Measurements from ENCODE around the gene R3HDML. TPM values are rescaled to one million over a fixed set of nuclear protein-coding genes. Genes with fewer than 3 reads are reported as not detected.
A peak's percentile ranks its signal among the peaks of the same experiment; 100 is the strongest.

R3HDML gene
- total and polyA plus RNA-seq, 10 of the 15 experiments (the other 5 are each of a cell fraction or from before 2014, with no cell fraction given): not detected

DNA sequence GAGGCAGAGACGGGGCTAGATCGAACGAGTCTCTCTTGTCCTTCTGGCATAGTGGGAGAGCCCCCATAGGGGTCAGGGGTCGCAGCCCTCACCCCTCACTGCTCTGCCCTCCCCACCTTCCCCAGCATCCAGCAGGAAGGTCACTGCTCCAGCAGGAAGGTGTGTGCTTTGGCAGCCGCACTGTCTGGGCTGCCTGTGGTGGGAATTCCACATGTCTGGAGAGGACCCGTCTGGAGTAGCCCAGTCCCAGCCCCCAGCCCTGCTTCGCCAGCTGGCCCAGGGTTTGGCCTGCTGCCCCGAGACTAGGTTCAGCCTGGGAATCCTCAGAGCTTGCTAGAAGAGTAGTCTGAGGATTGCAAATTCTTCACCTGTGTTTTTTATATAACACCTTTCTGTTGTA, 2.5 kb upstream of the R3HDML start (continued):
- TF ChIP-seq, protein P1, sequence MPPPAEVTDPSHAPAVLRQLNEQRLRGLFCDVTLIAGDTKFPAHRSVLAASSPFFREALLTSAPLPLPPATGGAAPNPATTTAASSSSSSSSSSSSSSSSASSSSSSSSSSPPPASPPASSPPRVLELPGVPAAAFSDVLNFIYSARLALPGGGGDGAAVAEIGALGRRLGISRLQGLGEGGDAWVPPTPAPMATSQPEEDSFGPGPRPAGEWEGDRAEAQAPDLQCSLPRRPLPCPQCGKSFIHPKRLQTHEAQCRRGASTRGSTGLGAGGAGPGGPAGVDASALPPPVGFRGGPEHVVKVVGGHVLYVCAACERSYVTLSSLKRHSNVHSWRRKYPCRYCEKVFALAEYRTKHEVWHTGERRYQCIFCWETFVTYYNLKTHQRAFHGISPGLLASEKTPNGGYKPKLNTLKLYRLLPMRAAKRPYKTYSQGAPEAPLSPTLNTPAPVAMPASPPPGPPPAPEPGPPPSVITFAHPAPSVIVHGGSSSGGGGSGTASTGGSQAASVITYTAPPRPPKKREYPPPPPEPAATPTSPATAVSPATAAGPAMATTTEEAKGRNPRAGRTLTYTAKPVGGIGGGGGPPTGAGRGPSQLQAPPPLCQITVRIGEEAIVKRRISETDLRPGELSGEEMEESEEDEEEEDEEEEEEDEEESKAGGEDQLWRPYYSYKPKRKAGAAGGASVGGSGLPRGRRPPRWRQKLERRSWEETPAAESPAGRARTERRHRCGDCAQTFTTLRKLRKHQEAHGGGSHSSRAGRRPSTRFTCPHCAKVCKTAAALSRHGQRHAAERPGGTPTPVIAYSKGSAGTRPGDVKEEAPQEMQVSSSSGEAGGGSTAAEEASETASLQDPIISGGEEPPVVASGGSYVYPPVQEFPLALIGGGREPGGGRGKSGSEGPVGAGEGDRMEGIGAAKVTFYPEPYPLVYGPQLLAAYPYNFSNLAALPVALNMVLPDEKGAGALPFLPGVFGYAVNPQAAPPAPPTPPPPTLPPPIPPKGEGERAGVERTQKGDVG (CRISPR knock-in tag; IDR thresholded peaks at IDR 0.05): no peak
- TF ChIP-seq SRF (IDR thresholded peaks at IDR 0.05; ENCODE audit: low read depth in 2 of 2, low read length in 2 of 2): no peak
- no peak for TF ChIP-seq SREBF2 (IDR thresholded peaks at IDR 0.05; ENCODE audit: low read length)
- TF ChIP-seq E4F1 (IDR thresholded peaks at IDR 0.05; ENCODE audit: borderline replicate concordance, partially characterized antibody): no peak

- BruUV-seq (replicated peaks): no TSS peak
- no peaks in the 10 kb centered on the region for H3K9me3 ChIP-seq (replicated peaks; ENCODE audit: control insufficient read depth, insufficient read depth, low read length)
- peaks cover 0 to 3% of the 10 kb centered on the region in 2 experiments; a peak in 2 of 4 replicates for H3K27me3 ChIP-seq (replicated peaks in 1 of 2; ENCODE audit: control insufficient read depth in 2 of 2, insufficient read depth in 2 of 2, low read length in 1 of 2)
- WGBS (ENCODE audit: insufficient coverage, insufficient replicate concordance, low lambda C conversion rate, missing lambda C conversion rate): 46% methylated on average over 4 of the region's 4 CpGs
- H3K27ac ChIP-seq (ENCODE audit: control insufficient read depth, insufficient read depth): no peak overlapping the region
- ATAC-seq: no peak
- H4K20me1 ChIP-seq (ENCODE audit: control insufficient read depth, insufficient read depth): no peaks in the 10 kb centered on the region
- in situ Hi-C loops (cut with MboI): no loop called here
- ChIA-PET POLR2A (no interaction called here), CTCF (no interaction called here), RAD21 (ENCODE audit: unreplicated experiment) (no interaction called here), SMC1A (ENCODE audit: uncharacterized antibody, unreplicated experiment) (no interaction called here)
- FAIRE-seq: no peak
- no peak for DNase-seq (ENCODE audit: low read depth, low spot score)
- TF ChIP-seq, protein P2, sequence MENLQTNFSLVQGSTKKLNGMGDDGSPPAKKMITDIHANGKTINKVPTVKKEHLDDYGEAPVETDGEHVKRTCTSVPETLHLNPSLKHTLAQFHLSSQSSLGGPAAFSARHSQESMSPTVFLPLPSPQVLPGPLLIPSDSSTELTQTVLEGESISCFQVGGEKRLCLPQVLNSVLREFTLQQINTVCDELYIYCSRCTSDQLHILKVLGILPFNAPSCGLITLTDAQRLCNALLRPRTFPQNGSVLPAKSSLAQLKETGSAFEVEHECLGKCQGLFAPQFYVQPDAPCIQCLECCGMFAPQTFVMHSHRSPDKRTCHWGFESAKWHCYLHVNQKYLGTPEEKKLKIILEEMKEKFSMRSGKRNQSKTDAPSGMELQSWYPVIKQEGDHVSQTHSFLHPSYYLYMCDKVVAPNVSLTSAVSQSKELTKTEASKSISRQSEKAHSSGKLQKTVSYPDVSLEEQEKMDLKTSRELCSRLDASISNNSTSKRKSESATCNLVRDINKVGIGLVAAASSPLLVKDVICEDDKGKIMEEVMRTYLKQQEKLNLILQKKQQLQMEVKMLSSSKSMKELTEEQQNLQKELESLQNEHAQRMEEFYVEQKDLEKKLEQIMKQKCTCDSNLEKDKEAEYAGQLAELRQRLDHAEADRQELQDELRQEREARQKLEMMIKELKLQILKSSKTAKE (IDR thresholded peaks at IDR 0.05; ENCODE audit: low read depth, poor library complexity, severe bottlenecking): no peak
- no peak for TF ChIP-seq HDGF (IDR thresholded peaks at IDR 0.05)
- no peak for TF ChIP-seq KAT2A (conservative IDR thresholded peaks at IDR 0.05; ENCODE audit: control insufficient read depth, low read depth, low read length)
- no peak for TF ChIP-seq ZZZ3 (IDR thresholded peaks at IDR 0.05; ENCODE audit: control insufficient read depth, insufficient read length, low read depth)
- no peak for TF ChIP-seq ZNF217 (IDR thresholded peaks at IDR 0.05)
- TF ChIP-seq, protein P3, sequence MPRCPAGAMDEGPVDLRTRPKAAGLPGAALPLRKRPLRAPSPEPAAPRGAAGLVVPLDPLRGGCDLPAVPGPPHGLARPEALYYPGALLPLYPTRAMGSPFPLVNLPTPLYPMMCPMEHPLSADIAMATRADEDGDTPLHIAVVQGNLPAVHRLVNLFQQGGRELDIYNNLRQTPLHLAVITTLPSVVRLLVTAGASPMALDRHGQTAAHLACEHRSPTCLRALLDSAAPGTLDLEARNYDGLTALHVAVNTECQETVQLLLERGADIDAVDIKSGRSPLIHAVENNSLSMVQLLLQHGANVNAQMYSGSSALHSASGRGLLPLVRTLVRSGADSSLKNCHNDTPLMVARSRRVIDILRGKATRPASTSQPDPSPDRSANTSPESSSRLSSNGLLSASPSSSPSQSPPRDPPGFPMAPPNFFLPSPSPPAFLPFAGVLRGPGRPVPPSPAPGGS (IDR thresholded peaks at IDR 0.05; ENCODE audit: borderline replicate concordance, insufficient read depth, low read depth, low read length, poor library complexity, severe bottlenecking): peak; percentile 82
- H3K9ac ChIP-seq (ENCODE audit: control insufficient read depth, insufficient read depth, low read length): no peak overlapping the region
- intact Hi-C loops (cut with micrococcal nuclease; ENCODE audit: unreplicated experiment): no loop called here
- no peak overlapping the region for H3K4me3 ChIP-seq
- H3K36me3 ChIP-seq (ENCODE audit: control insufficient read depth in 2 of 2, insufficient read depth in 2 of 2, low read length in 1 of 2): no peaks in the 10 kb centered on the region
- H2AFZ ChIP-seq (ENCODE audit: control insufficient read depth, low read depth, low read length): no peak overlapping the region
- no peaks in the 10 kb centered on the region for H3K79me2 ChIP-seq (ENCODE audit: control insufficient read depth, insufficient read depth, low read length)
- no peaks in the 10 kb centered on the region for H3K4me1 ChIP-seq (ENCODE audit: control insufficient read depth, insufficient read depth, low read length)
- no peak overlapping the region for H3K4me2 ChIP-seq (ENCODE audit: control insufficient read depth, insufficient read depth)
Measured at GRCh38 chr20:44334709-44335108, 2.1 kb upstream of the R3HDML start.
